PC-3 (cell line): Measurements from ENCODE around the gene SPNS3. TPM values are rescaled to one million over a fixed set of nuclear protein-coding genes. Genes with fewer than 3 reads are reported as not detected.

Source experiments
- ATAC-seq: fragments of 200-7000 bp; cut with Tn5 transposase; 2 replicates; pipeline ENCODE4 v1.9.1; 2020; ENCODE audit warnings: mild to moderate bottlenecking, moderate library complexity
- BruUV-seq: library from RNA; stranded (reverse); fragments of 400-500 nt; replicated peaks from 2 replicates; lab custom pipeline; 2021; lab: Mats Ljungman, UMichigan
- CTCF ChIA-PET: fragments of 300-600 bp; sonication (Branson Sonifier 250); formaldehyde crosslinking; loops from one replicate; lab custom pipeline; 2022; ENCODE audit warnings: antibody characterized with exemption; lab: Charles Lee
- POLR2A ChIA-PET: fragments of 300-600 bp; sonication (Branson Sonifier 250); formaldehyde crosslinking; loops from one replicate; lab custom pipeline; 2022; ENCODE audit warnings: antibody characterized with exemption; ENCODE audit not compliant: unreplicated experiment; lab: Charles Lee
- DNase-seq: peaks from one replicate; pipeline ENCODE4 v3.0.0-alpha.2; 2015
- H2AFZ ChIP-seq: fragments of 300-600 bp; sonication (generic); 2 replicates; pipeline ENCODE4 v1.6.0; 2016; ENCODE audit warnings: antibody characterized with exemption, low read length
- H3F3A ChIP-seq: fragments of 300-600 bp; sonication (generic); one replicate; pipeline ENCODE4 v1.6.0; 2017; ENCODE audit warnings: antibody characterized with exemption, low read length, control low read depth, mild to moderate bottlenecking; ENCODE audit not compliant: unreplicated experiment
- H3K27ac ChIP-seq: fragments of 300-600 bp; sonication (generic); 2 replicates; pipeline ENCODE4 v1.5.1; 2016; ENCODE audit warnings: mild to moderate bottlenecking, low read length
- H3K27me3 ChIP-seq: fragments of 300-600 bp; sonication (generic); 2 replicates; pipeline ENCODE4 v1.6.1; 2016; ENCODE audit warnings: low read length, mixed read lengths
- H3K36me3 ChIP-seq: fragments of 300-600 bp; sonication (generic); 2 replicates; pipeline ENCODE4 v1.6.1; 2016; ENCODE audit warnings: low read depth, mixed run types, low read length, mixed read lengths
- H3K4me1 ChIP-seq: fragments of 300-600 bp; sonication (generic); 2 replicates; pipeline ENCODE4 v1.5.1; 2016; ENCODE audit warnings: low read length; ENCODE audit not compliant: insufficient read depth
- H3K4me2 ChIP-seq: fragments of 300-600 bp; sonication (generic); 2 replicates; pipeline ENCODE4 v1.6.0; 2016; ENCODE audit warnings: low read length
- H3K4me3 ChIP-seq: fragments of 300-600 bp; sonication (generic); 2 replicates; pipeline ENCODE4 v1.5.1; 2016; ENCODE audit warnings: mild to moderate bottlenecking, low read length, mixed read lengths
- H3K79me2 ChIP-seq: fragments of 300-600 bp; sonication (generic); 2 replicates; pipeline ENCODE4 v1.6.1; 2017; ENCODE audit warnings: low read length, mixed read lengths
- H3K9ac ChIP-seq: fragments of 300-600 bp; sonication (generic); 2 replicates; pipeline ENCODE4 v1.6.0; 2016; ENCODE audit warnings: mild to moderate bottlenecking, low read length
- H3K9me2 ChIP-seq: fragments of 300-600 bp; sonication (generic); replicated peaks from 2 replicates; pipeline ENCODE4 v1.6.1; 2016; ENCODE audit warnings: mixed run types, low read length, mixed read lengths
- H3K9me3 ChIP-seq: fragments of 300-600 bp; sonication (generic); 2 replicates; pipeline ENCODE4 v1.6.1; 2016; ENCODE audit warnings: low read length, mixed read lengths
- H4K20me1 ChIP-seq: fragments of 300-600 bp; sonication (generic); 2 replicates; pipeline ENCODE4 v1.6.1; 2016; ENCODE audit warnings: low read length, mixed read lengths
- CTCF ChIP-seq: fragments of 300-600 bp; sonication (generic); conservative IDR thresholded peaks from 2 replicates; pipeline ENCODE4 v1.5.1; 2017; ENCODE audit warnings: antibody characterized with exemption, low read depth, mild to moderate bottlenecking, low read length
- EZH2 ChIP-seq: fragments of 300-600 bp; sonication (generic); IDR thresholded peaks from one replicate; pipeline ENCODE4 v1.6.1; 2017; ENCODE audit warnings: antibody characterized with exemption, mild to moderate bottlenecking, low read length; ENCODE audit not compliant: unreplicated experiment
- EZH2phosphoT487 ChIP-seq: fragments of 300-600 bp; sonication (generic); IDR thresholded peaks from 2 replicates; pipeline ENCODE4 v1.6.1; 2018; ENCODE audit warnings: mild to moderate bottlenecking, antibody characterized with exemption, low read length, borderline replicate concordance
- intact Hi-C: fragments of 100-400 bp; cut with micrococcal nuclease; formaldehyde crosslinking; loops from 2 replicates; pipeline ENCODE4 v1.9.0; 2023
- total RNA-seq: library from RNA; depleted of rRNA; stranded (reverse); fragments of >200 nt; gene quantifications from 2 replicates; pipeline ENCODE4 v1.2.3, GENCODE V29; 2014

The SPNS3 gene
- total RNA-seq, 1 experiment from 2014 or later: 0.69 TPM

GRCh38 chr17:4479982-4480751 is 46.4 kb downstream of the SPNS3 start:
- H3K4me2 ChIP-seq: no peak overlapping the region
- no peaks in the 10 kb centered on the region for H3K27me3 ChIP-seq
- peaks cover 26% of the 10 kb centered on the region for H3K4me1 ChIP-seq
- intact Hi-C loops: no loop called here
- no peaks in the 10 kb centered on the region for H3K36me3 ChIP-seq
- BruUV-seq: no TSS peak
- no peak for TF ChIP-seq EZH2phosphoT487
- TF ChIP-seq EZH2: no peak
- TF ChIP-seq CTCF: no peak
- H3F3A ChIP-seq: no peaks in the 10 kb centered on the region
- H3K79me2 ChIP-seq: no peaks in the 10 kb centered on the region
- ATAC-seq: no peak
- no peaks in the 10 kb centered on the region for H3K9me3 ChIP-seq
- no peaks in the 10 kb centered on the region for H4K20me1 ChIP-seq
- H3K27ac ChIP-seq: no peak overlapping the region
- H3K9me2 ChIP-seq: no peaks in the 10 kb centered on the region
- DNase-seq: no peak
- H3K4me3 ChIP-seq: no peak overlapping the region
- CTCF ChIA-PET: no interaction called here
- H2AFZ ChIP-seq: no peak overlapping the region
- POLR2A ChIA-PET: no interaction called here
- no peak overlapping the region for H3K9ac ChIP-seq

DNA sequence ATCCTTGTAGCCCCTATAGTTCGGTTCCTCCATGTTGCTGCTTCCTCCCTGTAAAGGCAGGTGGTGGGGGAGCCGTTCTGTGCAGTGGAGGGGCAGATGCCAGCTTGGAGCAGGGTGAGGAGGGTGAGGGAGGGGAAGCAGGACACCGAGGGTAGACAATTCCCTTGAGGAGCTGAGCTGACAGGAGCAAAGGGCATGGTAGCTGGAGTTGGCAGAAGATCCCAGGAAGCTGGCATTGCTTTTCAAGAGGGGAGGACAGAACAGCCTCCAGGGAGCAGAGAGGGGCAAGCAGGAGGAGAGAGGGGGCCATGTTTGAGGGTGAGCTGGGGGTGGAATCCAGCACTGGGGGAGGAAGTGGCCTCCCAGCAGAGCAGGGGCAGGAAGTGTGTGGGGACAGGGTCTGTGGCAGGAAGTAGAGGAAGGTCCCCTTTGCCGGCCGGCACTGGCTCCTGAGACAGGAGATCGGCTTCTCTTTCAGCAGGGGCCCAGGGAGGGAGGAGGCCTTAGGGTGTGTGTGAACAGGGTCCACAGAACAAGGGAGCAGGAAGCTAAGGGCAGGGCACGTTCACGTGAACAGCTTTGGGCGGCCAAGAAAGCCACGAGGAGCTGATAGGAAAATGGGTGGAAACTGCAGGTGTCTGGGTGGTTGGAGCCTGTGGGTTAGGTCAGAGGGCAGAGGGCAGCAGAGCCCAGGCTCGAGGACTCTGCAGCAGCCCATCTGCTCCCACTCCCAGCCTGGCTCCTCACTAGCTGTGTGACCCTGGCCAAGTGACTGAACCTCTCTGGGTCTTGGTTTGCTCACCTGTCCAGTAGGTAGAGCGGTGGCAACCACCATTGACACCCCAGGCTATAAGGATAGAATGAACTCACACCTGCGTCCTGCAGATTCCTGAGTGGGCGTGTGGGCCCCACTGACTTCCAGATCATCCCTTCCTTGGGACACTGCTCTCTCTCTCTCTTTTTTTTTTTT is 47.5 kb downstream of the SPNS3 start:
- Histone ChIP-seq H3K27me3 (no peaks in the 10 kb centered on the region), H3K4me3 (no peak overlapping the region), H3K79me2 (no peaks in the 10 kb centered on the region), H3K27ac (no peak overlapping the region), H3K4me1 (peaks cover 24% of the 10 kb centered on the region), H2AFZ (no peak overlapping the region), H3K9me2 (no peaks in the 10 kb centered on the region), H3K36me3 (no peaks in the 10 kb centered on the region), H3K9me3 (no peaks in the 10 kb centered on the region), H4K20me1 (no peaks in the 10 kb centered on the region), H3K4me2 (no peak overlapping the region), H3F3A (no peaks in the 10 kb centered on the region), H3K9ac (no peak overlapping the region)
- intact Hi-C loops: no loop called here
- ChIA-PET POLR2A (no interaction called here), CTCF (no interaction called here)
- no peak for TF ChIP-seq CTCF
- TF ChIP-seq EZH2phosphoT487: no peak
- no peak for TF ChIP-seq EZH2
- ATAC-seq: no peak
- BruUV-seq: no TSS peak
- no peak for DNase-seq
